Esophagus muscularis mucosa (tissue), 4 donors: ENCODE measurements around the gene VEZF1. TPM values are rescaled to one million over a fixed set of nuclear protein-coding genes. Genes with fewer than 3 reads are reported as not detected.

Experiments used
- DNase-seq: peaks from one replicate; pipeline ENCODE4 v3.0.0-alpha.2; 2017; ENCODE audit errors: extremely low spot score
- H3K27ac ChIP-seq, 4 donors: fragments of 200-600 bp; sonication (generic); replicated peaks in 1 of 4; 1 replicate in 3 of 4; 2 replicates in 1 of 4; pipeline ENCODE4 v1.5.1; 2016 to 2019; ENCODE audit warnings: mild to moderate bottlenecking in 1 of 4
- H3K27me3 ChIP-seq, 4 donors: fragments of 200-600 bp; sonication (generic); one replicate each; pipeline versions ENCODE4 v1.5.1 to v1.6.0; 2016 to 2019
- H3K36me3 ChIP-seq, 4 donors: fragments of 200-600 bp; sonication (generic); one replicate each; pipeline ENCODE4 v1.5.1; 2016 to 2019
- H3K4me1 ChIP-seq, 4 donors: fragments of 200-600 bp; sonication (generic); one replicate each; pipeline ENCODE4 v1.5.1; 2016 to 2019
- H3K4me3 ChIP-seq, 4 donors: fragments of 200-600 bp; sonication (generic); 1 replicate in 2 of 4; 2 replicates in 2 of 4; pipeline ENCODE4 v1.5.1; 2016 to 2019; ENCODE audit warnings: mild to moderate bottlenecking in 4 of 4, moderate library complexity in 1 of 4
- H3K9me3 ChIP-seq, 4 donors: fragments of 200-600 bp; sonication (generic); 1 replicate in 3 of 4; 2 replicates in 1 of 4; pipeline ENCODE4 v1.5.1; 2016 to 2019
- CTCF ChIP-seq, 3 experiments: fragments of 200-600 bp in 2 of 3; fragments of 450-650 bp in 1 of 3; sonication (generic) in 2 of 3; IDR thresholded peaks; one replicate each; pipeline ENCODE4 v1.5.1; 2017 to 2019; ENCODE audit warnings: antibody characterized with exemption in 3 of 3, mild to moderate bottlenecking in 2 of 3, moderate library complexity in 1 of 3
- EP300 ChIP-seq: sonication (generic); formaldehyde crosslinking; IDR thresholded peaks from one replicate; pipeline ENCODE4 v1.6.1; 2017; ENCODE audit warnings: antibody characterized with exemption
- POLR2A ChIP-seq: fragments of 450-650 bp; IDR thresholded peaks from one replicate; pipeline ENCODE4 v1.6.1; 2017; ENCODE audit warnings: antibody characterized with exemption, moderate library complexity, mild to moderate bottlenecking, low read depth
- POLR2AphosphoS5 ChIP-seq, 2 donors: sonication (generic); formaldehyde crosslinking; IDR thresholded peaks; one replicate each; pipeline ENCODE4 v1.6.1; 2017; ENCODE audit warnings: antibody characterized with exemption in 2 of 2
- WGBS: methylation state at CpG from one replicate; pipeline ENCODE4 v1.1.5; 2018; 5-methylcytosine and 5-hydroxymethylcytosine counted together
- intact Hi-C: fragments of 100-400 bp; cut with DNase I; formaldehyde crosslinking; loops from one replicate; pipeline ENCODE4 v1.15.1; 2023
- total RNA-seq, 4 donors: library from RNA; depleted of rRNA; stranded (reverse); fragments of >200 nt; gene quantifications; one replicate each; pipeline versions ENCODE4 v1.1.0 to v1.2.1, GENCODE V29; 2016

VEZF1 gene
- total RNA-seq, 4 donors from 2014 or later = 98.9 to 154 (median 121) TPM

- peaks cover 43 to 51% (median 48%) of the 10 kb centered on the region in 4 donors for H3K4me1 ChIP-seq
- peak; percentile 98 for DNase-seq
- H3K9me3 ChIP-seq = peaks cover 0 to 3% (median 0%) of the 10 kb centered on the region in 4 donors
- peak; percentile 93 for TF ChIP-seq POLR2A
- no peak for TF ChIP-seq CTCF (IDR thresholded peaks at IDR 0.05)
- peak; percentile 97 to 99 for TF ChIP-seq POLR2AphosphoS5 (IDR thresholded peaks at IDR 0.05)
- TF ChIP-seq EP300 = no peak
- H3K27ac ChIP-seq = peak within 1 kb of the TSS; percentile 94 to 99 (median 96)
- peak within 1 kb of the TSS; percentile 80 to 92 (median 88) for H3K4me3 ChIP-seq
- H3K36me3 ChIP-seq = peaks cover 22 to 38% (median 34%) of the 10 kb centered on the region in 4 donors
- intact Hi-C loops = loop anchor here (2.0 to 10.0 kb wide), 4 partner anchors 78 to 882 kb away; no protein-coding TSS in a partner anchor
- WGBS = under 1% methylated on average over 65 of the region's 86 CpGs
- no peaks in the 10 kb centered on the region for H3K27me3 ChIP-seq
These were observed 19.1 kb upstream of the VEZF1 start, which contains the start of gene SRSF1 for GRCh38 chr17:58006924-58007780. TSS of gene SRSF1 (minus strand) at chr17:58007246. CDS start at chr17:58007137, 109 bp downstream.

GRCh38 chr17:58006560-58006923, 18.5 kb upstream of the VEZF1 start:
- Histone ChIP-seq H3K4me3 (peak overlapping the region; percentile 80 to 92 (median 88)), H3K4me1 (peaks cover 43 to 57% (median 54%) of the 10 kb centered on the region in 4 donors), H3K9me3 (peaks cover 0 to 3% (median 0%) of the 10 kb centered on the region in 4 donors), H3K27ac (peak overlapping the region; percentile 94 to 99 (median 96)), H3K27me3 (no peaks in the 10 kb centered on the region), H3K36me3 (peaks cover 22 to 43% (median 35%) of the 10 kb centered on the region in 4 donors)
- under 1% methylated on average over 19 of the region's 20 CpGs for WGBS
- no peak for TF ChIP-seq EP300
- TF ChIP-seq POLR2AphosphoS5 (IDR thresholded peaks at IDR 0.05) = peak in 1 of 2 donors; percentile 26
- no peak for TF ChIP-seq POLR2A
- TF ChIP-seq CTCF (IDR thresholded peaks at IDR 0.05) = peak in 1 of 3 experiments; percentile 11
- DNase-seq = peak; percentile 95
- intact Hi-C loops = loop anchor here (2.0 to 10.0 kb wide), 4 partner anchors 78 to 882 kb away; no protein-coding TSS in a partner anchor

DNA sequence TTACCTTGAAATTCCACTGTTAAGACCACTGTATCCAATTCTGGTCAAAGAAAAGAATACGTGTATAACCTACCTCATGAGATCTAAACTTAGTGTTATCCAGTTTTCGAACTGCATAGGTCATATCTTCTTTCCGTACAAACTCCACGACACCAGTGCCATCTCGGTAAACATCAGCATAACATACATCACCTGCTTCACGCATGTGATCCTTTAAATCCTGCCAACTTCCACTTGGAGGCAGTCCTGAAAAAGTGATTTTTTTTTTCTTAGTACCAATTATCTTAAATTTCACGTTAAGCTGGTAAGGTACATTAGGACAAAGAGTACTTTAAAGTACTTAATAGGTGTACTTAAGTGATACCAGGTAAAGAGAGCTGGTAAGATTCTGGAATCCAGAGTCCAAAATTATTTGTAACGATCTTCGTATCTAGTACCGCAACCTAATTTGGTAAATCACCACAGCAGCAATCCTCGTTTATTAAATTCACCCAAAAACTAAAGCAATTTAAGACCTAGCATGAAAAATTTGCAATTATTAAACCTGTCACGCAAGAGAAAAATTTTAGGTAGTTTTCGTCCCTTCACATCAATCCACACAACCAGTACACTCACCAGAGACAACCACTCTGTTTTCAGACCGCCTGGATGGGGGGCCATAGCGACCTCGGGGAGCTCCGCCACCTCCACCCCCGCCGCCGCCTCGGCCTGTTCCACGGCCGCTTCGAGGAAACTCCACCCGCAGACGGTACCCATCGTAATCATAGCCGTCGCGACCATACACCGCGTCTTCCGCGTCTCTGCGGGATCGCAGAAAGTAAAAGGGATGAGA, 17.9 kb upstream of the VEZF1 start:
- H3K27me3 ChIP-seq = no peaks in the 10 kb centered on the region
- peaks cover 0 to 3% (median 0%) of the 10 kb centered on the region in 4 donors for H3K9me3 ChIP-seq
- peaks cover 43 to 60% (median 60%) of the 10 kb centered on the region in 4 donors for H3K4me1 ChIP-seq
- no peak for DNase-seq
- no peak for TF ChIP-seq CTCF (IDR thresholded peaks at IDR 0.05)
- no peak for TF ChIP-seq EP300
- no peak for TF ChIP-seq POLR2A
- no peak for TF ChIP-seq POLR2AphosphoS5 (IDR thresholded peaks at IDR 0.05)
- H3K27ac ChIP-seq = peak overlapping the region; percentile 94 to 99 (median 96)
- H3K4me3 ChIP-seq = peak overlapping the region; percentile 80 to 92 (median 88)
- intact Hi-C loops = loop anchor here (2.0 to 10.0 kb wide), 4 partner anchors 79 to 881 kb away; no protein-coding TSS in a partner anchor
- peaks cover 22 to 49% (median 38%) of the 10 kb centered on the region in 4 donors for H3K36me3 ChIP-seq
- 5% methylated on average over 34 of the region's 36 CpGs for WGBS

DNA sequence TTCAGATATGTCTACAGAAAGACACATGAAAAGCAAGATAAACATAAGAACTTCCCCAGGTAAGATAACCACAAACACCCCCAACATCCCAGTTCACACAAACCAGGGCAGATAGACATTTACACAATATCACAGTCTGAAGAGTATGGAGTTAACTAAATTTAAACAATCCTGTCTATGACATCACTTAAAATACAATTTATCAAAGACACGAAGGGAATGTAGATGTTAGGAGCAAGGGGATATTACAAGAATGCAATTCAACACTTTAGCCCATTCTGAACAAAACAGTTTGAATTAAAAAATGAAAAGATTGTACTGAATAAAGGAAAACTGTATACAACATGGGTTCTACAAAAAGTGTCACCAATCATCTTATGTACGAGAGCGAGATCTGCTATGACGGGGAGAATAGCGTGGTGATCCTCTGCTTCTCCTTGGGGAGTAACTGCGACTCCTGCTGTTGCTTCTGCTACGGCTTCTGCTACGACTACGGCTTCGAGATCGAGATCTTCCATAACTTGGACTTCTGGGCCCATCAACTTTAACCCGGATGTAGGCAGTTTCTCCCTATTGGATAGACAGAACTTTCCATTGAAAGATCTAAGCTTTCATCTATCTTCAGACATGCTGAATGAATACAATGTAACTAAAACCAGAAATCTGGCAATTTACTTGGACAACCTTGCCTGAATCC, 17.1 kb upstream of the VEZF1 start:
- 33% methylated on average over 12 of the region's 12 CpGs for WGBS
- peaks cover 22 to 57% (median 45%) of the 10 kb centered on the region in 4 donors for H3K36me3 ChIP-seq
- H3K27ac ChIP-seq = peak overlapping the region; percentile 94 to 99 (median 96)
- H3K27me3 ChIP-seq = no peaks in the 10 kb centered on the region
- no peak for DNase-seq
- peaks cover 0 to 3% (median 0%) of the 10 kb centered on the region in 4 donors for H3K9me3 ChIP-seq
- peak overlapping the region; percentile 80 to 92 (median 88) for H3K4me3 ChIP-seq
- H3K4me1 ChIP-seq = peaks cover 43 to 68% (median 65%) of the 10 kb centered on the region in 4 donors
- intact Hi-C loops = loop anchor here (5.0 to 10.0 kb wide), 3 partner anchors 107 to 880 kb away; no protein-coding TSS in a partner anchor
- no peak for TF ChIP-seq POLR2A
- TF ChIP-seq EP300 = no peak
- TF ChIP-seq CTCF (IDR thresholded peaks at IDR 0.05) = no peak
- no peak for TF ChIP-seq POLR2AphosphoS5 (IDR thresholded peaks at IDR 0.05)
